HCT116 (cell line): Measurements from ENCODE around the gene COX20. TPM values are rescaled to one million over a fixed set of nuclear protein-coding genes. Genes with fewer than 3 reads are reported as not detected.
A peak's percentile ranks its signal among the peaks of the same experiment; 100 is the strongest.

Experiments
- ATAC-seq: fragments of 200-7000 bp; cut with Tn5 transposase; 2 replicates; pipeline ENCODE4 v1.9.1; 2020; ENCODE audit warnings: mild to moderate bottlenecking, moderate library complexity
- BruUV-seq: library from RNA; stranded (reverse); fragments of 400-500 nt; replicated peaks from 2 replicates; lab custom pipeline; 2021; lab: Mats Ljungman, UMichigan
- CTCF ChIA-PET: fragments of 300-600 bp; sonication (Branson Sonifier 250); formaldehyde crosslinking; loops from one replicate; lab custom pipeline; 2021; ENCODE audit warnings: antibody characterized with exemption; lab: Charles Lee
- POLR2A ChIA-PET: fragments of 300-600, 350-600 bp; sonication (Branson Sonifier 250); formaldehyde crosslinking; loops from one replicate; lab custom pipeline; 2021; ENCODE audit warnings: antibody characterized with exemption; lab: Charles Lee
- RAD21 ChIA-PET, 2 experiments: fragments of 300-600 bp; sonication (Branson Sonifier 250); formaldehyde crosslinking; loops; one replicate each; lab custom pipeline; 2023; ENCODE audit warnings: low total read pairs in 2 of 2; ENCODE audit not compliant: uncharacterized antibody in 2 of 2, unreplicated experiment in 2 of 2, low non-redundant PET in 1 of 2; lab: Charles Lee
- DNase-seq: peaks from one replicate; pipeline ENCODE4 v3.0.0-alpha.2; 2010; ENCODE audit warnings: low read depth, low spot score
- H2AFZ ChIP-seq: fragments of 200-600 bp; shearing (Covaris generic), sonication (generic); 2 replicates; pipeline ENCODE4 v1.6.1; 2017; ENCODE audit warnings: low read depth, mixed run types, mixed read lengths, antibody characterized with exemption, low read length; ENCODE audit not compliant: poor library complexity, severe bottlenecking
- H3K27ac ChIP-seq: 2 replicates; pipeline ENCODE4 v1.5.1; 2012; ENCODE audit warnings: low read depth, low read length
- H3K27me3 ChIP-seq: fragments of 200-600 bp; sonication (generic); 2 replicates; pipeline ENCODE4 v1.6.1; 2016; ENCODE audit warnings: mixed run types, low read length, mixed read lengths; ENCODE audit not compliant: insufficient read depth
- H3K36me3 ChIP-seq, 2 experiments: fragments of 200-500 bp in 1 of 2; fragments of 200-600 bp in 1 of 2; sonication (Bioruptor generic) in 1 of 2; sonication (generic) in 1 of 2; 2 replicates each; pipeline versions ENCODE4 v1.5.1 to v1.6.1; 2014 to 2016; ENCODE audit warnings: low read length in 2 of 2, inconsistent platforms in 1 of 2, mixed read lengths in 1 of 2, mixed run types in 1 of 2; ENCODE audit not compliant: insufficient read depth in 2 of 2, control insufficient read depth in 1 of 2
- H3K4me1 ChIP-seq, 2 experiments: fragments of 200-600 bp in 1 of 2; sonication (generic) in 1 of 2; 2 replicates each; pipeline versions ENCODE4 v1.5.1 to v1.6.1; 2012 to 2017; ENCODE audit warnings: low read length in 2 of 2, inconsistent platforms in 1 of 2, mild to moderate bottlenecking in 1 of 2, mixed read lengths in 1 of 2, mixed run types in 1 of 2, moderate library complexity in 1 of 2; ENCODE audit not compliant: insufficient read depth in 2 of 2, control insufficient read depth in 1 of 2
- H3K4me2 ChIP-seq: fragments of 200-600 bp; sonication (generic); 2 replicates; pipeline ENCODE4 v1.6.1; 2017; ENCODE audit warnings: mixed run types, low read length, mixed read lengths
- H3K4me3 ChIP-seq, 2 experiments: fragments of 200-600 bp in 1 of 2; sonication (generic) in 1 of 2; replicated peaks in 1 of 2; 2 replicates each; pipeline ENCODE4 v1.5.1; 2011 to 2016; ENCODE audit warnings: low read length in 2 of 2, control low read depth in 1 of 2, low read depth in 1 of 2, mild to moderate bottlenecking in 1 of 2, mixed read lengths in 1 of 2, mixed run types in 1 of 2
- H3K79me2 ChIP-seq: fragments of 200-600 bp; sonication (generic); 2 replicates; pipeline ENCODE4 v1.6.1; 2017; ENCODE audit warnings: mild to moderate bottlenecking, mixed run types, low read length, moderate library complexity, mixed read lengths; ENCODE audit not compliant: insufficient read depth
- H3K9ac ChIP-seq: fragments of 200-600 bp; sonication (generic); 2 replicates; pipeline ENCODE4 v1.6.1; 2016; ENCODE audit warnings: low read length, mixed read lengths
- H3K9me2 ChIP-seq: fragments of 200-600 bp; sonication (generic), shearing (Covaris generic); 2 replicates; pipeline ENCODE4 v1.6.1; 2017; ENCODE audit warnings: mixed run types, mild to moderate bottlenecking, moderate library complexity; ENCODE audit not compliant: insufficient read depth
- H3K9me3 ChIP-seq, 2 experiments: fragments of 200-500 bp in 1 of 2; fragments of 200-600 bp in 1 of 2; sonication (Bioruptor generic) in 1 of 2; sonication (generic) in 1 of 2; 2 replicates each; pipeline ENCODE4 v1.6.1; 2014 to 2017; ENCODE audit warnings: low read length in 2 of 2, mixed read lengths in 2 of 2, inconsistent platforms in 1 of 2, low read depth in 1 of 2, mild to moderate bottlenecking in 1 of 2, mixed run types in 1 of 2, moderate library complexity in 1 of 2; ENCODE audit not compliant: control insufficient read depth in 1 of 2, insufficient read depth in 1 of 2
- H4K20me1 ChIP-seq: fragments of 200-600 bp; sonication (generic), shearing (Covaris generic); 2 replicates; pipeline ENCODE4 v1.6.1; 2017; ENCODE audit warnings: mixed run types, mild to moderate bottlenecking, moderate library complexity; ENCODE audit not compliant: insufficient read depth
- ATF3 ChIP-seq: IDR thresholded peaks from 2 replicates; pipeline ENCODE4 v1.6.1; 2012
- EGR1 ChIP-seq: IDR thresholded peaks from 2 replicates; pipeline ENCODE4 v1.6.1; 2012; ENCODE audit warnings: low read depth
- EZH2 ChIP-seq: fragments of 200-600 bp; sonication (generic); IDR thresholded peaks from 2 replicates; pipeline ENCODE4 v1.6.1; 2017; ENCODE audit warnings: antibody characterized with exemption, mixed run types
- EZH2phosphoT487 ChIP-seq: fragments of 200-600 bp; IDR thresholded peaks from 2 replicates; pipeline ENCODE4 v1.6.1; 2018; ENCODE audit warnings: antibody characterized with exemption, borderline replicate concordance
- FOSL1 ChIP-seq: IDR thresholded peaks from 2 replicates; pipeline ENCODE4 v1.6.1; 2012; ENCODE audit warnings: low read depth
- MAX ChIP-seq: IDR thresholded peaks from 2 replicates; pipeline ENCODE4 v1.6.1; 2012
- POLR2A ChIP-seq: IDR thresholded peaks from 2 replicates; pipeline ENCODE4 v1.7.0; 2011; ENCODE audit warnings: borderline replicate concordance; ENCODE audit not compliant: insufficient read depth, insufficient read length; ENCODE audit errors: extremely low read depth
- POLR2AphosphoS5 ChIP-seq: IDR thresholded peaks from 2 replicates; pipeline ENCODE4 v1.6.1; 2011; ENCODE audit warnings: mild to moderate bottlenecking, low read depth, low read length, moderate library complexity
- RAD21 ChIP-seq: IDR thresholded peaks from 2 replicates; pipeline ENCODE4 v1.6.1; 2012; ENCODE audit warnings: low read depth, mild to moderate bottlenecking
- SIN3A ChIP-seq: IDR thresholded peaks from 2 replicates; pipeline ENCODE4 v1.6.1; 2012; ENCODE audit warnings: low read depth
- SP1 ChIP-seq: IDR thresholded peaks from 2 replicates; pipeline ENCODE4 v1.6.1; 2012; ENCODE audit warnings: low read depth
- TCF7L2 ChIP-seq: IDR thresholded peaks from 2 replicates; pipeline ENCODE4 v1.7.0; 2011; ENCODE audit warnings: borderline replicate concordance, inconsistent platforms; ENCODE audit not compliant: insufficient read depth, insufficient read length; ENCODE audit errors: extremely low read depth
- YY1 ChIP-seq: IDR thresholded peaks from 2 replicates; pipeline ENCODE4 v1.6.1; 2011; ENCODE audit warnings: low read length, low read depth, moderate library complexity, mild to moderate bottlenecking; ENCODE audit not compliant: insufficient replicate concordance; ENCODE audit errors: extremely low read depth
- ZBTB33 ChIP-seq: IDR thresholded peaks from 2 replicates; pipeline ENCODE4 v1.6.1; 2011; ENCODE audit warnings: mild to moderate bottlenecking, low read length, moderate library complexity; ENCODE audit not compliant: insufficient replicate concordance; ENCODE audit errors: extremely low read depth
- ZFX ChIP-seq: fragments of 450-650 bp; IDR thresholded peaks from 2 replicates; pipeline ENCODE4 v1.6.1; 2017
- ZNF274 ChIP-seq: fragments of 200-500 bp; sonication (Bioruptor generic); IDR thresholded peaks from 2 replicates; pipeline ENCODE4 v1.6.1; 2014; ENCODE audit warnings: mild to moderate bottlenecking, low read depth, low read length, inconsistent platforms
- intact Hi-C: fragments of 100-400 bp; cut with micrococcal nuclease; formaldehyde crosslinking; loops from 2 replicates; pipeline ENCODE4 v1.10.0; 2022
- total RNA-seq: library from RNA; stranded (reverse); gene quantifications from one replicate; pipeline ENCODE4 v1.2.1, GENCODE V29; 2021; ENCODE audit not compliant: unreplicated experiment
- TF ChIP-seq, protein P1 (sequence below): IDR thresholded peaks from 2 replicates; pipeline ENCODE4 v1.6.1; 2012; ENCODE audit warnings: low read depth

Gene COX20
- total RNA-seq, 1 experiment from 2014 or later: 48.1 TPM

GRCh38 chr1:244864253-244865027 is 29.0 kb downstream of the COX20 start, which contains the start of gene HNRNPU:
Gene HNRNPU (minus strand): TSS chr1:244864543. CDS start chr1:244864307, 236 bp downstream.
- ChIA-PET POLR2A (interaction anchor here (1.0 to 1.6 kb wide), 4 partner anchors 30 to 179 kb away, joined by 3 to 4 read pairs (median 4); a partner anchor contains a TSS), CTCF (interaction anchor here (2.7 kb wide), 1 partner anchor 178 kb away, joined by 14 read pairs; no protein-coding TSS in a partner anchor), RAD21 (interaction anchor here in 1 of 2 experiments (1.2 kb wide), 1 partner anchor 178 kb away, joined by 4 read pairs; no protein-coding TSS in a partner anchor)
- Histone ChIP-seq H3K27ac (peak within 1 kb of the TSS; percentile 94), H2AFZ (peak within 1 kb of the TSS; percentile 84), H3K27me3 (no peaks in the 10 kb centered on the region), H3K4me1 (peaks cover 18 to 25% of the 10 kb centered on the region in 2 experiments), H3K36me3 (peaks cover 28 to 33% of the 10 kb centered on the region in 2 experiments), H3K9me3 (no peaks in the 10 kb centered on the region), H3K9ac (peak within 1 kb of the TSS; percentile 95), H3K9me2 (no peaks in the 10 kb centered on the region), H4K20me1 (peaks cover 34% of the 10 kb centered on the region), H3K4me2 (peak within 1 kb of the TSS; percentile 87), H3K4me3 (peak within 1 kb of the TSS; percentile 93 to 98), H3K79me2 (peaks cover 47% of the 10 kb centered on the region)
- intact Hi-C loops: loop anchor here (1.0 to 5.0 kb wide), 2 partner anchors 106 to 178 kb away; no protein-coding TSS in a partner anchor
- BruUV-seq: no TSS peak
- DNase-seq (peak; percentile 88), ATAC-seq (peak; percentile 81)
- TF ChIP-seq SIN3A (peak; percentile 86), SP1 (peak; percentile 72), ZBTB33 (no peak), RAD21 (peak; percentile 2; the same call in 1 of the 2 replicates), YY1 (peak; percentile 76), EZH2phosphoT487 (no peak), MAX (peak; percentile 67; the same call in 1 of the 2 replicates), ZFX (peak; percentile 9), ZNF274 (no peak), EGR1 (peak; percentile 66), ATF3 (no peak), TCF7L2 (peak; percentile 10), EZH2 (no peak), POLR2AphosphoS5 (peak; percentile 98), POLR2A (peak; percentile 71), FOSL1 (no peak)
- TF ChIP-seq, protein P1, sequence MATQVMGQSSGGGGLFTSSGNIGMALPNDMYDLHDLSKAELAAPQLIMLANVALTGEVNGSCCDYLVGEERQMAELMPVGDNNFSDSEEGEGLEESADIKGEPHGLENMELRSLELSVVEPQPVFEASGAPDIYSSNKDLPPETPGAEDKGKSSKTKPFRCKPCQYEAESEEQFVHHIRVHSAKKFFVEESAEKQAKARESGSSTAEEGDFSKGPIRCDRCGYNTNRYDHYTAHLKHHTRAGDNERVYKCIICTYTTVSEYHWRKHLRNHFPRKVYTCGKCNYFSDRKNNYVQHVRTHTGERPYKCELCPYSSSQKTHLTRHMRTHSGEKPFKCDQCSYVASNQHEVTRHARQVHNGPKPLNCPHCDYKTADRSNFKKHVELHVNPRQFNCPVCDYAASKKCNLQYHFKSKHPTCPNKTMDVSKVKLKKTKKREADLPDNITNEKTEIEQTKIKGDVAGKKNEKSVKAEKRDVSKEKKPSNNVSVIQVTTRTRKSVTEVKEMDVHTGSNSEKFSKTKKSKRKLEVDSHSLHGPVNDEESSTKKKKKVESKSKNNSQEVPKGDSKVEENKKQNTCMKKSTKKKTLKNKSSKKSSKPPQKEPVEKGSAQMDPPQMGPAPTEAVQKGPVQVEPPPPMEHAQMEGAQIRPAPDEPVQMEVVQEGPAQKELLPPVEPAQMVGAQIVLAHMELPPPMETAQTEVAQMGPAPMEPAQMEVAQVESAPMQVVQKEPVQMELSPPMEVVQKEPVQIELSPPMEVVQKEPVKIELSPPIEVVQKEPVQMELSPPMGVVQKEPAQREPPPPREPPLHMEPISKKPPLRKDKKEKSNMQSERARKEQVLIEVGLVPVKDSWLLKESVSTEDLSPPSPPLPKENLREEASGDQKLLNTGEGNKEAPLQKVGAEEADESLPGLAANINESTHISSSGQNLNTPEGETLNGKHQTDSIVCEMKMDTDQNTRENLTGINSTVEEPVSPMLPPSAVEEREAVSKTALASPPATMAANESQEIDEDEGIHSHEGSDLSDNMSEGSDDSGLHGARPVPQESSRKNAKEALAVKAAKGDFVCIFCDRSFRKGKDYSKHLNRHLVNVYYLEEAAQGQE: no peak
